ENCODE results near the gene RAB11FIP2.

DNA sequence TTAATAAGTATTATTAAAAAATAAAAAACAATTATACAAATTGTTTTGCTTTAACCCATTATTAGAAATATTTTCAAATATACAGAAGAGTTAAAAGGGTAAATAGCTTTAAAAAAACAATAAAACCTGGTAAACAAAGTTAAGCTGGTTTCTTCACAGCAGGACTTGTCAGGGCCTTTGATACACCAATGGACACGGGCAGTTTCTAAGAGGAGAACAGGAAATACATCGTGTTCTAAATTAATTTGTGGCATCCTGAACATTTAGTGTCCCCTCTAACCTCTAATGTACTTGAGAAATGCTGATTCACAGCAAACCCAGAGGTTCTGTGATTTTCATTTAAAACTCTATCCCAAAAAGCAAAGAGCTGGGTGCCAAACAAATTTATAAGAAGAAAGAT lies 80.8 kb downstream of the RAB11FIP2 start:
- no peak for TF ChIP-seq CTCF (IDR thresholded peaks at IDR 0.05 in 8 of 11, conservative IDR thresholded peaks at IDR 0.05 in 3 of 11)
- no peak for TF ChIP-seq POLR2A (IDR thresholded peaks at IDR 0.05)

Data from spleen (tissue), 7 donors.